HEK293T (cell line): ENCODE measurements around the gene CDT1.

ENCODE experiments used
- ARNT ChIP-seq: fragments of 450-650 bp; IDR thresholded peaks from 2 replicates; pipeline ENCODE4 v1.6.1; 2017; ENCODE audit warnings: mild to moderate bottlenecking
- PKNOX1 ChIP-seq: fragments of 450-650 bp; IDR thresholded peaks from 2 replicates; pipeline ENCODE4 v1.6.1; 2016
- TARDBP ChIP-seq: fragments of 450-650 bp; IDR thresholded peaks from 2 replicates; pipeline ENCODE4 v1.6.1; 2016

- TF ChIP-seq ARNT (no peak), TARDBP (no peak), PKNOX1 (no peak)
These were observed 7.3 kb upstream of the CDT1 start for GRCh38 chr16:88796278-88796677.
